ENCODE data around the gene CBR3. TPM values are rescaled to one million over a fixed set of nuclear protein-coding genes. Genes with fewer than 3 reads are reported as not detected.

CBR3 gene
- total RNA-seq, 1 donor from 2014 or later, result 12.8 TPM

- no peak for DNase-seq (ENCODE audit: low read depth)
- H3K4me3 ChIP-seq (ENCODE audit: low read depth, low read length), result no peak overlapping the region
- no peak for TF ChIP-seq CTCF (conservative IDR thresholded peaks at IDR 0.05; ENCODE audit: low read depth, low read length)
Observed at GRCh38 chr21:36174780-36175179, 39.9 kb downstream of the CBR3 start.

- TF ChIP-seq CTCF (conservative IDR thresholded peaks at IDR 0.05; ENCODE audit: low read depth, low read length), result no peak
- no peak overlapping the region for H3K4me3 ChIP-seq (ENCODE audit: low read depth, low read length)
- no peak for DNase-seq (ENCODE audit: low read depth)
Observed at GRCh38 chr21:36175771-36176565, 41.1 kb downstream of the CBR3 start.

- no peak overlapping the region for H3K4me3 ChIP-seq (ENCODE audit: low read depth, low read length)
- DNase-seq (ENCODE audit: low read depth), result no peak
- no peak for TF ChIP-seq CTCF (conservative IDR thresholded peaks at IDR 0.05; ENCODE audit: low read depth, low read length)
Observed at GRCh38 chr21:36178349-36178748, 43.5 kb downstream of the CBR3 start.

GRCh38 chr21:36179145-36179544, 44.3 kb downstream of the CBR3 start:
- no peak overlapping the region for H3K4me3 ChIP-seq (ENCODE audit: low read depth, low read length)
- DNase-seq (ENCODE audit: low read depth), result no peak
- TF ChIP-seq CTCF (conservative IDR thresholded peaks at IDR 0.05; ENCODE audit: low read depth, low read length), result no peak

- no peak for DNase-seq (ENCODE audit: low read depth)
- H3K4me3 ChIP-seq (ENCODE audit: low read depth, low read length), result no peak overlapping the region
- no peak for TF ChIP-seq CTCF (conservative IDR thresholded peaks at IDR 0.05; ENCODE audit: low read depth, low read length)
Observed at GRCh38 chr21:36180963-36181362, 46.1 kb downstream of the CBR3 start.

- no peak for TF ChIP-seq CTCF (conservative IDR thresholded peaks at IDR 0.05; ENCODE audit: low read depth, low read length)
- H3K4me3 ChIP-seq (ENCODE audit: low read depth, low read length), result no peak overlapping the region
- no peak for DNase-seq (ENCODE audit: low read depth)
Observed at GRCh38 chr21:36183144-36183795, 48.4 kb downstream of the CBR3 start.

Data from epithelial cell of proximal tubule (primary cell).